GM19324 (cell line): ENCODE data around the gene ERO1B.

Experiments used
- ATAC-seq: cut with Tn5 transposase; IDR thresholded peaks from one replicate; pipeline ENCODE4 v1.9.1; 2021; ENCODE audit warnings: mild to moderate bottlenecking, moderate library complexity; ENCODE audit not compliant: unreplicated experiment, low FRiP score

Gene ERO1B

GRCh38 chr1:236301080-236301957 lies 19.6 kb upstream of the ERO1B start:
- no peak for ATAC-seq

- ATAC-seq, result no peak
Observed at GRCh38 chr1:236297161-236297560, 15.4 kb upstream of the ERO1B start.

- ATAC-seq, result no peak
Observed at GRCh38 chr1:236292425-236292824, 10.7 kb upstream of the ERO1B start.

GRCh38 chr1:236289492-236290131 lies 7.9 kb upstream of the ERO1B start:
- no peak for ATAC-seq

- ATAC-seq, result no peak
Observed at GRCh38 chr1:236288620-236288976, 6.8 kb upstream of the ERO1B start.

GRCh38 chr1:236287757-236288619 lies 6.2 kb upstream of the ERO1B start:
- no peak for ATAC-seq

GRCh38 chr1:236287356-236287755 lies 5.6 kb upstream of the ERO1B start:
- ATAC-seq, result no peak

GRCh38 chr1:236284291-236284721 lies 2.5 kb upstream of the ERO1B start:
- no peak for ATAC-seq

GRCh38 chr1:236282719-236283118 lies 961 bp upstream of the ERO1B start:
- ATAC-seq, result no peak

- no peak for ATAC-seq
Observed at GRCh38 chr1:236282425-236282716, 613 bp upstream of the ERO1B start.

- peak; percentile 33 for ATAC-seq
Observed at GRCh38 chr1:236281198-236281653, 532 bp downstream of the ERO1B start.

GRCh38 chr1:236280438-236281197 lies 1.1 kb downstream of the ERO1B start:
- no peak for ATAC-seq

GRCh38 chr1:236275586-236275985 lies 6.2 kb downstream of the ERO1B start:
- no peak for ATAC-seq

- ATAC-seq, result no peak
Observed at GRCh38 chr1:236275061-236275460, 6.7 kb downstream of the ERO1B start.

- no peak for ATAC-seq
Observed at GRCh38 chr1:236273358-236273757, 8.4 kb downstream of the ERO1B start.

GRCh38 chr1:236269439-236269838 lies 12.3 kb downstream of the ERO1B start:
- ATAC-seq, result no peak

GRCh38 chr1:236261898-236262297 lies 19.9 kb downstream of the ERO1B start:
- no peak for ATAC-seq

- no peak for ATAC-seq
Observed at GRCh38 chr1:236261033-236261432, 20.7 kb downstream of the ERO1B start.

GRCh38 chr1:236259043-236259442 lies 22.7 kb downstream of the ERO1B start:
- ATAC-seq, result no peak

- no peak for ATAC-seq
Observed at GRCh38 chr1:236258114-236258622, 23.6 kb downstream of the ERO1B start.
